UCSD-AML1 (cell line): Measurements from ENCODE around the gene GPHA2.
A peak's percentile ranks its signal among the peaks of the same experiment; 100 is the strongest.

ENCODE experiments used
- DNase-seq: peaks from one replicate; lab custom pipeline; 2025; ENCODE audit not compliant: unreplicated experiment; lab: John Stamatoyannopoulos, UW

GPHA2 gene

GRCh38 chr11:64911689-64912088 lies 24.0 kb downstream of the GPHA2 start:
- DNase-seq: no peak

- no peak for DNase-seq
These were observed 24.6 kb downstream of the GPHA2 start for GRCh38 chr11:64911142-64911541.

GRCh38 chr11:64910451-64911093 lies 25.1 kb downstream of the GPHA2 start:
- no peak for DNase-seq

GRCh38 chr11:64909653-64910343 lies 25.9 kb downstream of the GPHA2 start:
- DNase-seq: no peak

- DNase-seq: no peak
These were observed 26.9 kb downstream of the GPHA2 start for GRCh38 chr11:64908766-64909165.

- no peak for DNase-seq
These were observed 29.4 kb downstream of the GPHA2 start for GRCh38 chr11:64906314-64906635.

- no peak for DNase-seq
These were observed 30.0 kb downstream of the GPHA2 start for GRCh38 chr11:64905516-64906313.

- DNase-seq: no peak
These were observed 32.3 kb downstream of the GPHA2 start for GRCh38 chr11:64903291-64903833.

GRCh38 chr11:64902102-64902900 lies 33.4 kb downstream of the GPHA2 start:
- no peak for DNase-seq

GRCh38 chr11:64900774-64901173 lies 34.9 kb downstream of the GPHA2 start:
- no peak for DNase-seq

- no peak for DNase-seq
These were observed 35.4 kb downstream of the GPHA2 start for GRCh38 chr11:64900263-64900678.

- no peak for DNase-seq
These were observed 37.2 kb downstream of the GPHA2 start for GRCh38 chr11:64898541-64898940.

- DNase-seq: no peak
These were observed 37.6 kb downstream of the GPHA2 start for GRCh38 chr11:64898076-64898445.

- no peak for DNase-seq
These were observed 38.2 kb downstream of the GPHA2 start for GRCh38 chr11:64897381-64898075.

GRCh38 chr11:64896448-64897022 lies 39.2 kb downstream of the GPHA2 start:
- no peak for DNase-seq

GRCh38 chr11:64894812-64895452 lies 40.8 kb downstream of the GPHA2 start:
- DNase-seq: no peak

- peak; percentile 81 for DNase-seq
These were observed 41.5 kb downstream of the GPHA2 start for GRCh38 chr11:64894070-64894811.

GRCh38 chr11:64893194-64894069 lies 42.3 kb downstream of the GPHA2 start:
- DNase-seq: no peak
